ENCODE measurements around the gene GNAZ.
A peak's percentile ranks its signal among the peaks of the same experiment; 100 is the strongest.

Gene GNAZ

DNA sequence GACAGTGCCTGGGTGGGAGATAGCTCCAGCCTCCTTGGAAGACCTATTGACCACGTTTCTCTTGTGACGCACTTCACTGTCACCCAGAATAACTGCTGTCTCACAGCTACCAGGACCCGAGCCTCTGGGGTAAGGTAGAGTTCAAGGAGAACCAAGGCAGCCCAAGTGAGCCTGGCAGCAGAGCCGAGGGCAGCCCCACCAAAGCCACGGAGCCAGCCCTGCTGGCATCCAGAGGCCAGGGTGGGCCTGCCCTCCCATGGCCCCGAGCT, 38.7 kb downstream of the GNAZ start:
- DNase-seq, result no peak

DNA sequence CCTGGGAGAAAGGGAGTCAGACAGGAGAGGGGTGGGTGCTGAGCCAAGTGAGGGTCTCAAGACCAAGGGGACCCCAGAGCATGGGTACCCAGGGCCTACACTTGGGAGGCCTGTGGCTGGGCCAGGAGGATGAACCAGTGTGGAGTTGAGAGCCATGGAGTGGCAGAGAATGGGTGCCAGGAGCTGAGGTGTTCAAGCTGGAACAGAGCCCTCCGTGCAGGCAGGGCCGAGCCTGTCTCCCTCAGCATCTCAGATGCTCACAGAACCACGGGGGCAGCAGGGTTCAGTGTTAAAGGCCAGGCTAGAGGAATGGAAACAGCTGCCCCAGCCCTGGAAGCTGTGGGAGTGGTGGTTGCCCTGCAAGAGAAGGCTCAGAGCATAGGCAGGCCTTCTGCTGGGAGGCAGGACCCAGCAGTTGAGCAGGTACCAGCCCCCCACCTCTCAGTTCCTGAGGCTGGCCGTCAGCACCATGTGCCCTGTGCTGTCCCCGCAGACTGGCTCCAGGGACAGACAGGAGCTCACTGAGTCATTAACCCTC, 39.2 kb downstream of the GNAZ start:
- DNase-seq, result no peak

- DNase-seq, result no peak
Observed at GRCh38 chr22:23110190-23110921, 40.0 kb downstream of the GNAZ start.

GRCh38 chr22:23110922-23111527, 40.7 kb downstream of the GNAZ start:
- DNase-seq, result no peak

GRCh38 chr22:23112472-23113012, 42.2 kb downstream of the GNAZ start:
- DNase-seq, result no peak

GRCh38 chr22:23113067-23113846, 42.9 kb downstream of the GNAZ start:
- no peak for DNase-seq

DNA sequence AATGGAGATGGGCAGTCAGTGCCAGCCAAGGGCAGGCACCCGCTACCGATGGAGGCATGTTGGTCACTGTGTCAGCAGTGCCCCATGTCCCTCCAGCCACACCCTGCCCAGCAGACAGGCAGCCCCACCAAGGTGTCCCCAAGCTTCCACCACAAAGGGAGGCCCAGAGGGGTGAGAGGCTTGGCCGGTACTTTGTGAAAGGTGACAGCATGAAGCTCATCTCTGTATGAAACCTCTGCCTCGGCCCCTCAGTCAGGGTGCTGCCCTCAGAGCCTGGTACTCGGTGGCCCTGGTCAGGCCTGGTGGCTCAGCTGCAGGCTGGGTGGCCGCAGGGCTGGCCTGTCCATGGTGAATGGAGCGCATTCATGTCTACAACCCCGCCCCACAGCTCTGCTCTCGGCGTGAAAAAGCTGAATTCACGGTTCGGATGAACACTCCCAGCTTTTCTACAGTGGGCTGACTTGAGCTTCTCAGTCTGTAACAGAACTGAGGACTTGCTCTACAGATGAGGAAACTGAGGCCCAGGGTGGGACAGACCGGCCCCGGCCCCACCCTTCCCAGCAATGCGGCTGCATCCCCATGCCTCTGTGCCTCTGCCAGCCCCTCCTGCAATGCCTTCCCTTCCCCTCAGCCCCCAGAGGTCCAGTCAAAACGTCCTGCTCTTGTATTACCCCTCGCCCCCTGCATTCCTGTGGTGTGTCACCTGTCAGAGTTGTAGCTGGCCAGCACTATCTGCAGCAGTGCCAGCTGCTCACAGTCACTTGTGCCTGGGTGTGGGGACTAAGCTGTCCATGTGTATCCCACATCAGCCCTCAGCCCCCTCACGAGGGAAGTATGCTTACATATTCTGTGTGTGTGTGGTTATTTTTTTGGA, 43.8 kb downstream of the GNAZ start:
- no peak for DNase-seq

- DNase-seq, result no peak
Observed at GRCh38 chr22:23114721-23115020, 44.4 kb downstream of the GNAZ start.

- no peak for DNase-seq
Observed at GRCh38 chr22:23115369-23115768, 45.0 kb downstream of the GNAZ start.

DNA sequence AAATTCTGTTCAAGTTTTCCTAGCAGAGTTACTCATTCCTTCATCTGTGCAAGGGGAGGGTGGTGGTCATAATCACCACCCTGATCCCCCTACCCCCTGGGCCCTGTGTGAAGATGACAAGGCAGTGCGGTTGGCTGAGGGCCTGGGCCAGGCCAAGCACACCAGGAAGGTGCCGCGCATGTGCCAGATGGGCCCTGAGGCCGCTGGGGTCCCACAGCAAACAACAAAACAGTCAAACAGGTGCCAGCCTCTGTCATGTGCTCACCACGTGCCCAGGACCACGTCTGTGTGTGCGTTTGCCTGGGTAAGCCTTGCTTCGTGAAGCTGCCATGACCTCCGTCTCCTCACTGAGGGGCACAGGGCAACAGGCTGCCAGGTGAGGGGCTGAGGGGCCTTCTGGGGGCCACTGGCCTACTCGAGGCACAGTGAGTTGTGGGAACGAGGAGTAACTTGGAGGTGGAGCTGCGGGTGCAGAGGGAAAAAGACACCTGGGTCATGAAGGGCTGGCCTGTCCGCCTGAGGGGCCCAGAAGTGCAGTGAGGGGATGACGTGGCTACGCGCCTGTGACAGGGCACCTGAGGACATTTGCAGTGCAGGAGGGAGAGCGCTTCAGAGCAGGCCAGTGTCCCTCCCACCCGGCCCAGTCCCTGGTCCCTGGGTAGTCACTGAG, 45.6 kb downstream of the GNAZ start:
- no peak for DNase-seq

DNA sequence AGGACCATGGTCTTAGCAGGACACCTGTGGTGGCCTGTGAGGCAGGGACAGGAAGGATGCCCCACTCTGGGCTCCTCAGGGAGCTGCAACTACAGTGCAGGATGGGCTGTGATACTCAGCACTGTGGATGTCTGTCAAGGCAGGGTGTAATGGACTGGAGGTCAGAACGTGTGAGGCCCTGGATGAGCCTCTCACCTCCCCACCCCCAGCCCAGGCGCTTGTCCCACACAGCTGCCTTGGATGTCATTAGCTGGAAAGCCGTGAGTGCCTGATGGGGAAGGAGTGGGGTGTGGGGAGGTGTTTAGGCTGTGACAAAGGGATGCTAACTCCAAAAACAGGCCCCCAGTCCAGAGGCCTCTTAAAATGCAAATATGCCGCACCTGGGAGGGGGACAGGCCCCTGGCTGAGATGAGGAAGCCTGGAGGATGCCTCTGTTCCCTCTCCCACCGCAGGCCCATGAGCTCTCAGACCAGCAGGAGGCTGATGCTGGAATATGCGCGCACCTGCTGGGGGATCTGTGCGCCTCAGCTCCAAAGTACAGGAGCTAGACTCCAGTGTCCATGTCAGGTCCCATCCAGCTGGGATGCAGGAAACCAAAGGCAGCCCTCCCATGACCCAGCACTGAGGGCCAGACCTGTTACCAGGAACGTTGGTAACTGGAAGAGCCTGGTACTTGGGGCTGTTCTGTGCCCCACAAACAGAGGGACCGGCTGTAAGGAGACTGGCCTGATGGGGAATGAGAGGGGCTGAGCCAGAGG, 46.4 kb downstream of the GNAZ start:
- no peak for DNase-seq

DNA sequence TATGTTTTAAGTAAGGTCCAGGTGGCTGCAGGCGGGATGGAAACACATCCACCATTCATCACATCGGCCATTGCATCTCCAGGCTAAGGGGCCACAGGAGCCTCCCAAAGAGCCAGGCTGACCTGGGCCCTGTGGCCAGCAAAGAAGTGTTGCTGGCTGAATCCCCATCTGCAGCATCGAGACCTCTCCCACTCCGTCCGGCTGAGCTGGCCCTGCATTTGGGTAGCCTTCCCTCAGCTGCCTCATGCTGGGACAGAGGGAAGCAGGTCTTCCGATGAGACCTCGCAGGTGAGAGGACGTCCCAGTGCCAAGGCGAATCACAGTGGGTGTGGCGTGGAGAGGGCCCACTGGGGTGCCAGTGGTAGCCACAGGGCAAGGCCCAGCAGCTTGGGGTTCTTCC, 47.0 kb downstream of the GNAZ start:
- DNase-seq, result no peak

GRCh38 chr22:23117891-23118646, 47.8 kb downstream of the GNAZ start:
- DNase-seq, result no peak

GRCh38 chr22:23118647-23119493, 48.6 kb downstream of the GNAZ start:
- no peak for DNase-seq

GRCh38 chr22:23119494-23120414, 49.4 kb downstream of the GNAZ start:
- peak; percentile 73 to 76 for DNase-seq

GRCh38 chr22:23120415-23120899, 50.1 kb downstream of the GNAZ start:
- DNase-seq, result no peak

GRCh38 chr22:23121000-23121421, 50.7 kb downstream of the GNAZ start:
- no peak for DNase-seq

- DNase-seq, result no peak
Observed at GRCh38 chr22:23121424-23121823, 51.1 kb downstream of the GNAZ start.

Measured in CD4-positive, alpha-beta T cell treated with Interleukin-1 beta for 1 hour (primary cell).